ENCODE results near the gene CACYBP. TPM values are rescaled to one million over a fixed set of nuclear protein-coding genes. Genes with fewer than 3 reads are reported as not detected.

Gene CACYBP
- total and polyA plus RNA-seq, 2 of the 8 experiments (the other 6 are each of a cell fraction or from before 2014, with no cell fraction given), result 28.3 to 247 TPM

GRCh38 chr1:174971902-174972301, 27.8 kb upstream of the CACYBP start (continued):
- TF ChIP-seq CTBP2 (IDR thresholded peaks at IDR 0.05; ENCODE audit: borderline replicate concordance, insufficient read depth, insufficient read length, low read length) (no peak), TCF12 (IDR thresholded peaks at IDR 0.05; ENCODE audit: low read depth, low read length) (no peak), NANOG (IDR thresholded peaks at IDR 0.05; ENCODE audit: insufficient read depth, low read depth, low read length, poor library complexity, severe bottlenecking) (no peak)
- TF ChIP-seq, protein P1, sequence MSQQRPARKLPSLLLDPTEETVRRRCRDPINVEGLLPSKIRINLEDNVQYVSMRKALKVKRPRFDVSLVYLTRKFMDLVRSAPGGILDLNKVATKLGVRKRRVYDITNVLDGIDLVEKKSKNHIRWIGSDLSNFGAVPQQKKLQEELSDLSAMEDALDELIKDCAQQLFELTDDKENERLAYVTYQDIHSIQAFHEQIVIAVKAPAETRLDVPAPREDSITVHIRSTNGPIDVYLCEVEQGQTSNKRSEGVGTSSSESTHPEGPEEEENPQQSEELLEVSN (IDR thresholded peaks at IDR 0.05), result no peak
- TF ChIP-seq, protein P2, sequence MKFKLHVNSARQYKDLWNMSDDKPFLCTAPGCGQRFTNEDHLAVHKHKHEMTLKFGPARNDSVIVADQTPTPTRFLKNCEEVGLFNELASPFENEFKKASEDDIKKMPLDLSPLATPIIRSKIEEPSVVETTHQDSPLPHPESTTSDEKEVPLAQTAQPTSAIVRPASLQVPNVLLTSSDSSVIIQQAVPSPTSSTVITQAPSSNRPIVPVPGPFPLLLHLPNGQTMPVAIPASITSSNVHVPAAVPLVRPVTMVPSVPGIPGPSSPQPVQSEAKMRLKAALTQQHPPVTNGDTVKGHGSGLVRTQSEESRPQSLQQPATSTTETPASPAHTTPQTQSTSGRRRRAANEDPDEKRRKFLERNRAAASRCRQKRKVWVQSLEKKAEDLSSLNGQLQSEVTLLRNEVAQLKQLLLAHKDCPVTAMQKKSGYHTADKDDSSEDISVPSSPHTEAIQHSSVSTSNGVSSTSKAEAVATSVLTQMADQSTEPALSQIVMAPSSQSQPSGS (IDR thresholded peaks at IDR 0.05; ENCODE audit: low read length), result no peak
